Smooth muscle cell (in vitro differentiated cells): ENCODE measurements around the gene FYB1. TPM values are rescaled to one million over a fixed set of nuclear protein-coding genes. Genes with fewer than 3 reads are reported as not detected.

Experiments
- DNase-seq: peaks from one replicate; lab custom pipeline; 2025; ENCODE audit not compliant: unreplicated experiment; lab: John Stamatoyannopoulos, UW
- H2AFZ ChIP-seq: fragments of 200-600 bp; sonication (generic); 2 replicates; pipeline ENCODE4 v1.6.0; 2016; ENCODE audit warnings: antibody characterized with exemption, low read depth, mild to moderate bottlenecking
- H3F3A ChIP-seq: fragments of 200-600 bp; sonication (generic); 2 replicates; pipeline ENCODE4 v1.6.0; 2017; ENCODE audit warnings: antibody characterized with exemption, low read depth
- H3K27ac ChIP-seq: fragments of 200-600 bp; sonication (generic); 2 replicates; pipeline ENCODE4 v1.5.1; 2016; ENCODE audit warnings: low read depth, mild to moderate bottlenecking
- H3K27me3 ChIP-seq: fragments of 200-600 bp; sonication (generic); 2 replicates; pipeline ENCODE4 v1.6.1; 2016; ENCODE audit warnings: low read depth, mild to moderate bottlenecking
- H3K36me3 ChIP-seq: fragments of 200-600 bp; sonication (generic); 2 replicates; pipeline ENCODE4 v1.5.1; 2016; ENCODE audit warnings: low read depth
- H3K4me1 ChIP-seq: fragments of 200-600 bp; sonication (generic); 2 replicates; pipeline ENCODE4 v1.5.1; 2016; ENCODE audit warnings: low read depth
- H3K4me2 ChIP-seq: fragments of 200-600 bp; sonication (generic); 2 replicates; pipeline ENCODE4 v1.6.0; 2016; ENCODE audit warnings: mild to moderate bottlenecking
- H3K4me3 ChIP-seq: fragments of 200-600 bp; sonication (generic); 2 replicates; pipeline ENCODE4 v1.5.1; 2016; ENCODE audit warnings: mild to moderate bottlenecking
- H3K79me2 ChIP-seq: fragments of 200-600 bp; sonication (generic); 2 replicates; pipeline ENCODE4 v1.6.0; 2016; ENCODE audit warnings: low read depth, mild to moderate bottlenecking
- H3K9ac ChIP-seq: fragments of 200-600 bp; sonication (generic); 2 replicates; pipeline ENCODE4 v1.6.0; 2016; ENCODE audit warnings: low read depth
- H3K9me3 ChIP-seq: fragments of 200-600 bp; sonication (generic); replicated peaks from 2 replicates; pipeline ENCODE4 v1.5.1; 2016; ENCODE audit warnings: low read depth
- H4K20me1 ChIP-seq: fragments of 200-600 bp; sonication (generic); 2 replicates; pipeline ENCODE4 v1.6.0; 2016; ENCODE audit warnings: low read depth
- CTCF ChIP-seq: fragments of 200-600 bp; sonication (generic); IDR thresholded peaks from 2 replicates; pipeline ENCODE4 v1.5.1; 2017; ENCODE audit warnings: borderline replicate concordance, mild to moderate bottlenecking, antibody characterized with exemption; ENCODE audit not compliant: insufficient read depth, poor library complexity, severe bottlenecking
- WGBS: methylation state at CpG from one replicate; pipeline ENCODE4 v1.1.7; 2016; ENCODE audit warnings: low lambda C conversion rate; 5-methylcytosine and 5-hydroxymethylcytosine counted together
- polyA plus RNA-seq: library from polyadenylated mRNA; unstranded; fragments of >200 nt; fragmentation: Nextera tagmentation; extraction: Ambion mirVana; gene quantifications from 2 replicates; pipeline ENCODE4 v1.2.1, GENCODE V29; 2016
- total RNA-seq: library from RNA; depleted of rRNA; stranded (reverse); fragments of >200 nt; gene quantifications from 2 replicates; pipeline ENCODE4 v1.2.3, GENCODE V29; 2014

FYB1 gene
- total and polyA plus RNA-seq, 2 experiments from 2014 or later: 0.06 to 0.22 TPM

DNA sequence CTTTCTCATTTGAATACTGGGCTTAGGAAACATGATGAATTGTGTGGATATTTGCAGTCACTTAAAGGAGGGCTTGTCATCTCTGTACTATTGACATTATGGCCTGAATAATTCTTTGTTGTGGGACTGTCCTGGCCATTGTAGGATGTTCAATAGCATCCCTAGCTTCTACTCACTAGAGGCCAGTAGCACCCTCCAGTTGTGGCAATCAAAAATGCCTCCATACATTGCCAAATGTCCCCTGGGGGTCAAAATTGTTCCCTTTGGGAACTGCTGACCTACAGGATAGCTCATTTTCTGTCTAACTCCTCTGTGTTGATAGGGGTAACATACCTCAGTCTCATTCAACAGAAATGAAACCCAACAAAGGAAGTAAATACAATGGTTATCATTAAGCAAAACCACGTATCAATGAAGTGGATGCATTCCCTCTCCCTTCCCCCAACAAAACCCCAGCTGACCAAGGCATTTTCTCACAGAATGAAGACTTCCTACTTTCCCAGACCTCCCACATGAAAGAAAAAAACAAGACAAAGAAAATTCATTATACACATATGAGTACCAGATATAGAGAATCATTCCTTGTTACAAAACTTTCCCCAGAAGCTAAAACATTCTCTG, 18.1 kb downstream of the FYB1 start:
- no peaks in the 10 kb centered on the region for H3K4me1 ChIP-seq
- no peak overlapping the region for H3K27ac ChIP-seq
- H3K36me3 ChIP-seq: no peaks in the 10 kb centered on the region
- no peak overlapping the region for H3K4me2 ChIP-seq
- no peak overlapping the region for H2AFZ ChIP-seq
- no peak for TF ChIP-seq CTCF
- no peaks in the 10 kb centered on the region for H3K79me2 ChIP-seq
- H3K9me3 ChIP-seq: no peaks in the 10 kb centered on the region
- H3K9ac ChIP-seq: no peak overlapping the region
- H4K20me1 ChIP-seq: no peaks in the 10 kb centered on the region
- 96% methylated on average over 1 of the region's 1 CpG for WGBS
- no peaks in the 10 kb centered on the region for H3K27me3 ChIP-seq
- no peak overlapping the region for H3K4me3 ChIP-seq
- no peak for DNase-seq
- no peaks in the 10 kb centered on the region for H3F3A ChIP-seq

DNA sequence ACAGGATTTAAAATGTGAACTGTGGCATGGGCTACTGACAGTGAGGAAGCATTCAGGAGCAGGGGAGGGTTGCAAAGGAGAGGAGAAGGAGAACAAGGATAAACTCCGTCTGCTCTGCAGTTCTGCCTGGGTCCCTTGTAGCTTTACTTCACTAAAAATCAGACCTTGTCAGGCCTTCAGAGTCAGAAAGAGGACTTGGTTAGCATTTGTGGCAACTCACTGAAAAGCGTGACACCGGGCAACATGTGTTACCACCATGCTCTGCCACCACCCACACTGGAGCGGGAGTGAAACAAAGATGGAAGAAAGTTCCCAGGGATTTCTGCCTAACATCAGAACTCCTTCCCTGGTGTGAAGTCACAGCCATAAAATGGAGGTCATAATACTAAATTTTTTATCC, 19.3 kb downstream of the FYB1 start:
- Histone ChIP-seq H3K4me1 (no peaks in the 10 kb centered on the region), H2AFZ (no peak overlapping the region), H3K9me3 (no peaks in the 10 kb centered on the region), H3K27me3 (no peaks in the 10 kb centered on the region), H3K79me2 (no peaks in the 10 kb centered on the region), H3K9ac (no peak overlapping the region), H3F3A (no peaks in the 10 kb centered on the region), H3K36me3 (no peaks in the 10 kb centered on the region), H4K20me1 (no peaks in the 10 kb centered on the region), H3K4me2 (no peak overlapping the region), H3K27ac (no peak overlapping the region), H3K4me3 (no peak overlapping the region)
- no peak for TF ChIP-seq CTCF
- 97% methylated on average over 4 of the region's 4 CpGs for WGBS
- DNase-seq: no peak

DNA sequence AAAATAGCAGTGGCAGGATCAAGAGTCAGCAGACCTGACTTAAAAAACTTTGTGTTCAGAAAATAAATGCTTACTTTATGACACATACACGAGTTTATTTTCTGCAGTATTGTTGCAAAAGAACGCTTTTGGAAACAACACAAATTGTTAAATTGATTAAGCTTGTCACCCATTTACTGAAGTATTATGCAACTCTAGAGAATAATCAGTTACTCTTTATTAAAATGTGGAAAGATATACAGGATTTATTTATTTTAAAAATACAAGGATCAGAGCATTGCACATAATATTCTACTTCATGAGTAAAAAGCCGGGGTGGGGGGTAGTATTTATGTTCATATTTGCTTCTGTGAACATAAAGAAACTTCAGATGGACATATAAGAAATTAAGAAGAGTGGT, 20.0 kb downstream of the FYB1 start:
- H3K4me1 ChIP-seq: no peaks in the 10 kb centered on the region
- no peaks in the 10 kb centered on the region for H3K9me3 ChIP-seq
- no peaks in the 10 kb centered on the region for H3F3A ChIP-seq
- no peaks in the 10 kb centered on the region for H3K27me3 ChIP-seq
- H2AFZ ChIP-seq: no peak overlapping the region
- H3K9ac ChIP-seq: no peak overlapping the region
- H4K20me1 ChIP-seq: no peaks in the 10 kb centered on the region
- TF ChIP-seq CTCF: no peak
- 86% methylated on average over 3 of the region's 3 CpGs for WGBS
- H3K27ac ChIP-seq: no peak overlapping the region
- H3K79me2 ChIP-seq: no peaks in the 10 kb centered on the region
- no peak for DNase-seq
- H3K4me2 ChIP-seq: no peak overlapping the region
- H3K4me3 ChIP-seq: no peak overlapping the region
- no peaks in the 10 kb centered on the region for H3K36me3 ChIP-seq

DNA sequence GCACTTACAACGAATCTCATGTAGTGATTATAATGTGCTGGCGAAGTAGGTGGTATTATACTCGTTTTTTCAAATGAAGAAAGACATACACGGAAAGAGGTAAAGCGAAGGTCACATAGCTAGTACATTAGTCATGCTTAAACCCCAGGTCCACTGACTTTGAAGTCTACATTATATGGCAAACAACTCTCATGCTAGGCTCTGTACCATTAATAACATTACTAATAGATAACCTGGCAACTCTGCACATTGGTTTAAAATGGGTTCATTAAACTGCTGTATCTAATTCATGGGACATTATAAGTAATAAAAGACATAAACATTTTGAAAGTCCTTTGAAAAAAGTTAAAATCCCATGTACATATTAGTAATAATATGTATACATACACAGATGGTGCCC, 21.2 kb downstream of the FYB1 start:
- Histone ChIP-seq H3K27me3 (no peaks in the 10 kb centered on the region), H3K36me3 (no peaks in the 10 kb centered on the region), H4K20me1 (no peaks in the 10 kb centered on the region), H3K4me1 (no peaks in the 10 kb centered on the region), H3K9ac (no peak overlapping the region), H3K4me2 (no peak overlapping the region), H3K27ac (no peak overlapping the region), H2AFZ (no peak overlapping the region), H3K4me3 (no peak overlapping the region), H3F3A (no peaks in the 10 kb centered on the region), H3K9me3 (no peaks in the 10 kb centered on the region), H3K79me2 (no peaks in the 10 kb centered on the region)
- WGBS: 84% methylated on average over 5 of the region's 5 CpGs
- TF ChIP-seq CTCF: no peak
- no peak for DNase-seq
